HG03442 (cell line): ENCODE results near the gene PAK3.
A peak's percentile ranks its signal among the peaks of the same experiment; 100 is the strongest.

Source experiments
- ATAC-seq: cut with Tn5 transposase; IDR thresholded peaks from one replicate; pipeline ENCODE4 v1.9.1; 2021; ENCODE audit warnings: mild to moderate bottlenecking, moderate library complexity; ENCODE audit not compliant: unreplicated experiment

Gene PAK3

DNA sequence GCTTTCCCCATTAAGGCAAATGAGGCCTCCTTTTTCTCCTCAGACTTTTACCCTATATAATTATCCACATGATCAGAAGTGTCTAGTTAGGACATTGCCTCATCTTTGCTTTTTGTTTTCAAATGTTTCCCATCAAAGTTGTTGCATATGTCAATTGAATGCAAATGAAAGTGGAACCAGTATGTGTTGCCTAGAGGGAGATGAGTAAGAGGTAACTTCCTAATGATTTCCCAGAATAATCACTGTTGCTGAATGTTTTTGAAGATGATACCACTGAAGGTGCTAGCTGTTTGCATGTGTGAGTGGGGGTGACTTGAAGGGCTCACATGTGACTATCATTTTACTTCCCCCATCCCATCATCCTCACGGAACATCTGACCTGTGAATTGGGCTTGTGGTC lies 33.9 kb downstream of the PAK3 start:
- no peak for ATAC-seq

DNA sequence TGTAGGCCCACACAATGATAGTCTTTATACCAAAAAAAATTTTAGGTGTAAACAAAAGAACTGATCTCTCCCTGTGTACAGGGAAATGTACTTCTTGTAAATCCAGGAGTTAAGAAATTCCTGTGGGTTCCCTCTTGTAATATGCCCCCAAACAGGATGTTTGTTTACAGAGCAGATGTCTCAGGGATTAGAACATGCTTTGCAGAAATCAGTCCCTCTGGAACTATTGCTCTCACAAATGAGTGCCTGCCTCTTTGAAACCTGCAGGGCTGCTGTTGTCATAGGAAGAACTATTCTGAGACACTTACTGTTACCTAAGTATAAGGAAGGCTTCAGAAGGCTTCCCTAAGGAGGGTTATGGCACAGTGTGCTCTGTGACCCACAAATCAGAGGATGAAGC lies 35.6 kb downstream of the PAK3 start:
- no peak for ATAC-seq

- ATAC-seq = no peak
Observed at GRCh38 chrX:111133389-111133788, 37.4 kb downstream of the PAK3 start.

- no peak for ATAC-seq
Observed at GRCh38 chrX:111145878-111146277, 49.9 kb downstream of the PAK3 start.

- ATAC-seq = no peak
Observed at GRCh38 chrX:111151764-111152163, 55.8 kb downstream of the PAK3 start.

DNA sequence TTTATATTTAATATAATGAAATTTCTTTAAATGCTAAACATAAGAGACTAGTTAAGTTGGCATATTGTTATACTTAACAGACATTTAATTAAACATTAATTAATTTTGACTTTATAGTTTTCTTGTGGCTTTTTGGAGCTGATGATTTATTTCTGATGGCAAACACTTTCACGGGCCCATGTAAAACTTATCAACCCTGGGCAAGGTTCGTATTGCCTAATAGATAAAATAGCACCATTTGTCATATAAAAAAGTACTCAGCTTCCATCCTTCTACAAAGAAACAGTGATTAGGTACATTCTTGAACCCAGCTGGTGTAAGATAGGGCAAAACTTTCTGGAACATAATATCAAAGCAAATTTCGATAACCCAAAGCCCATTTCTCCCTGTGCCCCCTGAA lies 63.2 kb downstream of the PAK3 start:
- ATAC-seq = no peak

GRCh38 chrX:111164728-111165127 lies 68.7 kb downstream of the PAK3 start:
- ATAC-seq = no peak

DNA sequence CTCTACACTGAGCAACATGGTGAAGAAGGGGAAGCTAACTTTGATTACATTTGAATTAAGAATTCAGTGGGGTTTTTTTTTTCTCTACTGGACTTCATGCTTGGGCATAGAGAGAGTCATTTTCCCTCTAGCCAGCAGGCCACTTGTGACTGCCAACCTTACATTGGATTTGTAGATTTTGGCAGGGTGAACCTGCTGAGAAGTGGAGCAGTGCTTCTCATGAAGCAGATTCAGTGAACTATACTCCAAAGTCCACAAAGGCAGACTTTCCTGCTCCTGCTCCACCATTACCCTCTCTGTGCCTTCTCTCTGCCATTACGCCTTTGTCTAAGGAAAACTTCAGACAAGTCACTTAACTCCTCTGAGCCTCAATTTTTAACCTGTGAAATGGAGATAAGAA lies 69.9 kb downstream of the PAK3 start:
- ATAC-seq = no peak

DNA sequence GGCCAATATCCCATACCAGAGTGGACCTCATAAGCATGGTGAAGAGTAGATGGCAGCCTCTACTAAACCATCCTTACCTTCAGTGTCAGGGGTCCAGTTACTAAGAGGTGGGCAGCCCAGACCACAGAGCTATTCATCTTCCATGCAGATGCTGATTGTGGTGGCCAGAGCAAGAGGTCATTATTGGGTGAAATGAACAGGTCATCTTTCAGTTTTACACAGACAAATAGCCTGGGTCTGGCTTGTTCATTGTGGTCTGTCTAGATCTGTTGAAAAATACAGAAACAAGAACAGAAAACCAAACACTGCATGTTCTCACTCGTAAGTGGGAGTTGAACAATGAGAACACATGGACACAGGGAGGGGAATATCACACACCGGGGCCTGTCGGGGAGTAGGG lies 71.3 kb downstream of the PAK3 start:
- peak; percentile 37 for ATAC-seq

DNA sequence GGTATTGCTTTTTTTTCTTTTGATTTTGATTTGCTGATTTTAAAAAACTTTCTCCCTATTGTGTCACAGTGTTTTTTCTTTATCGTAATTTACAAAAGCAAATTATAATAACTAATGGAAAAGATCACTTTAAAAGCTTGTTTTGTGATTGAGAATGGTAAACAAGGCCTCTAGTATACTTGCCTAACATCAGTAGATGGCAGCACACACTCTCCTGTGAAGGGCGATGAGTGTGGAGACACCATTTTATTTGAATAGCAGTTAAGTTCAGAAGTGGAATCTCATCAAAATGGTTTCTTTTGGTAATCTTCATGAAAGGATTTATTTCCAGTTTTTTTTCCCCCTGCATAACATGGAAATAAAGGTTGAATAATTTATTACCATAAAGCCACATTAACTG lies 72.3 kb downstream of the PAK3 start:
- peak; percentile 50 for ATAC-seq

GRCh38 chrX:111169141-111169540 lies 73.2 kb downstream of the PAK3 start:
- ATAC-seq = no peak

DNA sequence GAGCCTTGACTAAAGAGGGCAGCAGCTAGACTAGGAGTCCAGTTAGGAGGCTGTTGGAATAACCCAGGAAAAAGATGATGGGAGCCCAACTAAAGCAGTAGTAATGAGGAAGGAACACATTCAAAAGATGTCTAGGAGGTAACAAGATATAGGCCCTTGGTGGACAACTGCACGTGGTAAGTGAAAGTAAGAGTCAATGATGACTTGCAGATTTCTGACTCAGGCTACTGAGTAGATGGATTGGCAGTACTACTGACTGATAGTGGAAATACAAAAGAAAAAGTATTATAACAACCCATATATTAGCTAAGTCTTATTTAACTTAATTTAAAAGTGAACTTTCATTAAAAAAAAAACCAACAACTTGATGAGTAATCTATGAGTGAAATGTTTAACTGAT lies 74.0 kb downstream of the PAK3 start:
- peak; percentile 58 for ATAC-seq

DNA sequence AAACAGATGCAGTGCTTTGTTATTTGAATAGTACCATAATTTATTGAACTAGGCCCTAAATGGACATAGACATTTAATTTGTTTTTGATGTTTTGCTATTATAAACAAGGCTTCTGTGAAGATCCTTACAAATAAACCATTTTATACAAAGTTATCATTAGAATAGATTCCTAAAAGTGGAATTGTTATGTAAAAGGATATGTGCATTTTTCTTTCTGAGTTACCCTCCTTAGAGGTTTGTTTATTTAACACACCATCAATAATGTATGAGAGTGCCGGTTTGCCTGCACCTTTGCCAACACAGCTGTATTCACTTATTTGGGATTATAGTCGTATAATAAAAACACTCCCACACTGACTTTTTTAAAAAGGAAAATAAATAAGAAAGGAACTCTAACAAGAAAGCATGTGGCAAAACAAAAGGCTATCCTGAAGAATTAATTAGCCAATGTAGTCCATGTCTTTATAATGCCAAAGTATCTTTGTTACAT lies 84.8 kb downstream of the PAK3 start:
- ATAC-seq = no peak

GRCh38 chrX:111181951-111182350 lies 86.0 kb downstream of the PAK3 start:
- no peak for ATAC-seq

- ATAC-seq = no peak
Observed at GRCh38 chrX:111182997-111183396, 87.0 kb downstream of the PAK3 start.

- ATAC-seq = no peak
Observed at GRCh38 chrX:111191598-111191997, 95.6 kb downstream of the PAK3 start.

DNA sequence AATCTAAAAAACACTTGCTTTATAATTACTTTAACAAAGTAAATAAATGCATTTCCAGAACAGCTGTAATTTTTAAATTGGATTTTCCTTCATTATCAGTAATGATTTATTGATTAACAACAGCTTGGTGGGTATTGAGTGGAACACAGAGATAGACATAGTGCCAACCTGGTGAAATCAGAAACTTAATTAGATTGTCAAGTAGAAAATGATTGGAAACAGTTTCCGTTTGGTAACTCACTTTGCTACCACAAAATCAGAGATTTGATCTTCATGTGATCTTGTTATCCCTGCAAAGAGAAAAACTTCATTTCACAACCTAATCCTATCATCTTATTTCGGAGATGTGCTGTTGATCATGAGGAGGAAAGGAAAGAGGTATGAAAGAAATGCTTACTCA lies 103.5 kb downstream of the PAK3 start:
- no peak for ATAC-seq

DNA sequence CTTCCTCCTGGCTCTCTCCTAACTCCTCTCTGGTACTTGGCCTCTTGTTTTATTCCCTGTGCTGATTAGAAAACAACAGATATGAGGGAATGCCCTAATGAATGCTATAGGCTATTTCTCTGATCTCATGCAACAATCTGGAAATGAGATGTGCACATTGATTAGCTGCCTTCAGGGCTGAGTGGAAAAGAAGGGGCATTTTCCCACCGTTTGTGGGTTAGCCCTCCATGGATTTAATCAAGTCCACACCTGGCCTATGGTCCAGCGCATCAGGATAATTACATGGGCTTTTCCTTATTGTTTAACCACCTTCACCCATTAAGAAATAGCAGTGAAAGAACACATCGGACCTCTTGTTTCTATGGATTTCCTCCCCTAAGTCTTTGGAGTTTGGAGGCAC lies 104.3 kb downstream of the PAK3 start:
- no peak for ATAC-seq

- ATAC-seq = no peak
Observed at GRCh38 chrX:111207851-111208250, 111.9 kb downstream of the PAK3 start.

DNA sequence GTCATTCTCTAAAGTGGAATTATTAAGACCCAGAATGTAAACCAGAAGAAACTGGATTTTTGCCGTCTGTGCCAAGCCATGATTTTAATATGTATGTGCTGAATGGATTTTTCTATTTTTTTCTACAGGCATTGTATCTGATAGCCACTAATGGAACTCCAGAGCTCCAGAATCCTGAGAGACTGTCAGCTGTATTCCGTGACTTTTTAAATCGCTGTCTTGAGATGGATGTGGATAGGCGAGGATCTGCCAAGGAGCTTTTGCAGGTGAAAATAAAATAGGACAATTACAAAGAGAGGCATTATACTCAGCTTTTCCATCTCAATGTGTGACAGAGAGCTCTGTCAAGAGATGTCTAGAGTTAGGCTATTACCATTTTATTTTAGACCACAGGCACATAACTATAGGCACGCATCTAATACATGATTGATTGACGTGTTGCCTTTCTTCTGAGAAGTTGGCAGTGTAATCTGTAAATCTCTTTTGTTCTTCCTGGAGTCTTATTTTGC lies 120.4 kb downstream of the PAK3 start:
- ATAC-seq = no peak

- no peak for ATAC-seq
Observed at GRCh38 chrX:111244235-111244750, 148.3 kb downstream of the PAK3 start.

DNA sequence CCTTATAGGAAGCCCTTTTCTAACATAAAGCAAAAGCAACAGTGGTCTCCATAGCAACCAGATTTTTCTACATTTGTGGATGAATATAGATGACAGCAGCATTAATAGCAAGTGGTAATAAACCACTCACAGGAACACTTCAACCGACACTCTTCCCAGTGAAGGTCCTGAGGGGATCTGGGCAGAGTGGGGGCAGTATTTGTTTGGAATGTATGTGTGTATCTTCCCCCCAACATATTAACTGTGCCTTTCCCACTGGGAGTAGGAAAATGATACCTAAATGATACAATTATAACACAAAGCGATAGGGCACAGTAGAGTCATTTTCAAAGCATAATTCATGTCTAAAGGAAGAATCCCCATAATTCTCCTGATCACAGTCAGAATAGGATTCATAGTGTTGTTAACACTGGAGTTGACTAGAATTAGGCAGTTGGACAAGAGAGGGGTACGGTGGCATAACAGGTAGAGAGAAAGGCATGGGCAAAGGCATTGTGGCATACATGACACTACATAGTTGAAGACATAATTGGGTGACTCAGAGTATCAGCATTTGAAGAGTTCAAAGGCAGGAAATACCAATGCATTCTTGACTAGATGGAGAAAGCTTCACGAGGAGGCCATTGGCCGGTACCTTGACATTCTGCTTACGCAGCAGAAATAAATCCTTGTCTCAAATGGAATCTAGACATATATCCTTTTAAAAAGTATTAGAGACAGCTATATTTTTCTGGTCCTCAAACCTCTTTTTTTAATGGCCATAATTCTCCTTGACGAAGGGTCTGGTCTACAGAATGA lies 159.1 kb downstream of the PAK3 start:
- ATAC-seq = no peak

DNA sequence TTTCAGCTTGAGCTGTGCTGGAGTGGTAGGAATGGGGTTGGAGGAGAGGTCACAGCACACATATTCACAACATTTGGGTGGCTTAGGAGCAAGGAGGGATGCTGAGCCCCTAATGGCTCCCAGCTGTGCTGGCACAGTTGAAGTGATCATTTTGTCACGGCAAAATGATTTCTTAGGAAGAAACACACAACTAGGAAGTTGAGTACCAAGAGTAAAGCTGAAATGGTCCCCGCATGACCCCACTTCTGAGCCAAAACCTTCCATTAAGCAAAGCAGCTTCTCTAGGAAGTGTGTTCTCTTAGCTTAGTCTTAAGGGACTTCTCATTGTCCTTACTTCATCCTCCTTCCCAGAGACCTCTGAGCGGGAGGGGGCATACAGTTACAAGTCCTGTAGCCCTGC lies 161.7 kb downstream of the PAK3 start:
- ATAC-seq = no peak
